ENCODE results near the gene MYL10. TPM values are rescaled to one million over a fixed set of nuclear protein-coding genes. Genes with fewer than 3 reads are reported as not detected.

The MYL10 gene
- total and polyA plus RNA-seq, 7 donors, result 0.23 to 4.4 TPM; not detected in 5

DNA sequence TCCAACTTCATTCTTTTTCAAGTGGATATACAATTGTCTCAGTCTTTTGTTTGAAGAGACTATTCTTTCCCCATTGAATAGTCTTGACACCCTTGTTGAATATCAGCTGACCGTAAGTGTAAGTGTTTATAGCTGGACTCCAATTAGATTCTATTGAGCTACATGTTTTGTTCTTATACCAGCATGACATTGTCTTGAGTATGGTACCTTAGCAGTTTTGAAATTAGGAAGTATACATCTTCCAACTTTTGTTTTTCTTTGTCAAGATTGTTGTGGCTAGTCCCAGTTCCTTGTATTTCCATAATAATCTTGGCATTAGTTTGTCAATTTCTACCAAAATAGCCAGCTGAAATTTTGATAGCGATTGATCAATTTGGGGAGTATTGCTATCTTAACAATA, 56.9 kb downstream of the MYL10 start:
- H3K27me3 ChIP-seq (ENCODE audit: insufficient read depth in 3 of 3, low read length in 2 of 3), result no peaks in the 10 kb centered on the region
- H3K4me1 ChIP-seq, result no peaks in the 10 kb centered on the region
- ATAC-seq (no peak), DNase-seq (no peak)
- peaks cover 12% of the 10 kb centered on the region for H3K9me3 ChIP-seq
- intact Hi-C loops (cut with DNase I), result no loop called here
- H3K36me3 ChIP-seq (ENCODE audit: insufficient read depth in 1 of 2, low read depth in 1 of 2), result no peaks in the 10 kb centered on the region
- H3K27ac ChIP-seq, result no peak overlapping the region
- no peak overlapping the region for H3K4me3 ChIP-seq
- TF ChIP-seq, protein P1, sequence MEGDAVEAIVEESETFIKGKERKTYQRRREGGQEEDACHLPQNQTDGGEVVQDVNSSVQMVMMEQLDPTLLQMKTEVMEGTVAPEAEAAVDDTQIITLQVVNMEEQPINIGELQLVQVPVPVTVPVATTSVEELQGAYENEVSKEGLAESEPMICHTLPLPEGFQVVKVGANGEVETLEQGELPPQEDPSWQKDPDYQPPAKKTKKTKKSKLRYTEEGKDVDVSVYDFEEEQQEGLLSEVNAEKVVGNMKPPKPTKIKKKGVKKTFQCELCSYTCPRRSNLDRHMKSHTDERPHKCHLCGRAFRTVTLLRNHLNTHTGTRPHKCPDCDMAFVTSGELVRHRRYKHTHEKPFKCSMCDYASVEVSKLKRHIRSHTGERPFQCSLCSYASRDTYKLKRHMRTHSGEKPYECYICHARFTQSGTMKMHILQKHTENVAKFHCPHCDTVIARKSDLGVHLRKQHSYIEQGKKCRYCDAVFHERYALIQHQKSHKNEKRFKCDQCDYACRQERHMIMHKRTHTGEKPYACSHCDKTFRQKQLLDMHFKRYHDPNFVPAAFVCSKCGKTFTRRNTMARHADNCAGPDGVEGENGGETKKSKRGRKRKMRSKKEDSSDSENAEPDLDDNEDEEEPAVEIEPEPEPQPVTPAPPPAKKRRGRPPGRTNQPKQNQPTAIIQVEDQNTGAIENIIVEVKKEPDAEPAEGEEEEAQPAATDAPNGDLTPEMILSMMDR (IDR thresholded peaks at IDR 0.05), result no peak
- 85 to 93% (median 90%) methylated on average over 2 of the region's 2 CpGs for WGBS, 3 donors

DNA sequence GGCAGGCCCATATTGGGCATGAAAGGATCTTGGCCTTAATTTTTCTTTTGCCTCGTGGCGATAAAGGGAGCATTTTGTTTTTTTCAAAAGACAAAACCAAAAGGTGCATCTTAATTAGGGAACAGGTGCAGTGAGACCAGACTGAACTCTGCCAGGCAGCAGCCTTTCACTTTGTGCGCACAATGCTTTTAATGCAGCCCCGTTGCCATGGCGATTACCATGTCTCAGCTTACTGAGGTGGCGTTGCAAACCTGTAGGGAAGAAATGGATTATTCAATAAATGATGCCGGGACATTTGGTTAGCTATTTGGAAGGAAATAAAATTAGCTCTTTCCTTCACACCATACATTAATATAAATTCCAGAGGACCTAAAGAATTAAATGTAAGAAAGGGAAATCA, 61.9 kb downstream of the MYL10 start:
- no peaks in the 10 kb centered on the region for H3K36me3 ChIP-seq (ENCODE audit: insufficient read depth in 1 of 2, low read depth in 1 of 2)
- H3K27ac ChIP-seq, result no peak overlapping the region
- intact Hi-C loops (cut with DNase I), result no loop called here
- 82 to 87% (median 83%) methylated on average over 7 of the region's 7 CpGs for WGBS, 3 donors
- H3K9me3 ChIP-seq, result no peaks in the 10 kb centered on the region
- ATAC-seq, result no peak
- TF ChIP-seq, protein P1 (IDR thresholded peaks at IDR 0.05), result no peak
- no peak for DNase-seq
- no peaks in the 10 kb centered on the region for H3K27me3 ChIP-seq (ENCODE audit: insufficient read depth in 3 of 3, low read length in 2 of 3)
- H3K4me1 ChIP-seq, result no peaks in the 10 kb centered on the region
- no peak overlapping the region for H3K4me3 ChIP-seq

DNA sequence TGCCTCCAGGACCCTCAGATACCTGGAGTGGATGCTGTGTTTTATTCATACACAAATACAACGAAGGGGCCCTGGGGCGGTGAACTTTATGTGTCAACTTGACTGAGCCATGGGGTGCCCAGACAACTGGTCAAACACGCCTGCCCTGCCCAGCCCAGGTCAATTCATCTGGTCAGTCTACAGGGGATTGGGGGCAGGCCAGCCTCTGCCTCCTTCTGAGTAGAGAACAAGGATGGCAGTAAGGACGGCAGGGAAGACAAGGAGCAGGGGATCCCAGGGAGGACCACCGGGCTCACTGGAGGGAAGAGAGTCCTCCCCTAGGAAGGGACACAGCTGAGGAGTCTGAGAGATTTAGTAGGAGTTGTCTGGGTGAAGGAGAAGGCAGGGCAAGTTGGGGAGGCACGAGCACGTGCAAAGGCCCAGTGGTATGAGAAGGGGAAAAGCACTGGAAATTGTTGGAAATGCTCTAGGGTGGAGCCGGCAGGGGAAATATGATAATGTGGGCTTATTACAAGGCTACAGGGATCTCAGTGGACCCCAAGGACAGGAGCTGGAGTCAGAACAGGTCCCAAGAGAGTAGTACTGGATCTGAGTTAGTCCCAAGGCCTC, 63.4 kb downstream of the MYL10 start:
- intact Hi-C loops (cut with DNase I), result no loop called here
- no peak overlapping the region for H3K27ac ChIP-seq
- 83 to 90% (median 86%) methylated on average over 8 of the region's 8 CpGs for WGBS, 3 donors
- no peaks in the 10 kb centered on the region for H3K9me3 ChIP-seq
- H3K4me1 ChIP-seq, result no peaks in the 10 kb centered on the region
- H3K4me3 ChIP-seq, result no peak overlapping the region
- ATAC-seq (no peak), DNase-seq (no peak)
- no peaks in the 10 kb centered on the region for H3K36me3 ChIP-seq (ENCODE audit: insufficient read depth in 1 of 2, low read depth in 1 of 2)
- H3K27me3 ChIP-seq (ENCODE audit: insufficient read depth in 3 of 3, low read length in 2 of 3), result no peaks in the 10 kb centered on the region
- TF ChIP-seq, protein P1 (IDR thresholded peaks at IDR 0.05), result no peak

DNA sequence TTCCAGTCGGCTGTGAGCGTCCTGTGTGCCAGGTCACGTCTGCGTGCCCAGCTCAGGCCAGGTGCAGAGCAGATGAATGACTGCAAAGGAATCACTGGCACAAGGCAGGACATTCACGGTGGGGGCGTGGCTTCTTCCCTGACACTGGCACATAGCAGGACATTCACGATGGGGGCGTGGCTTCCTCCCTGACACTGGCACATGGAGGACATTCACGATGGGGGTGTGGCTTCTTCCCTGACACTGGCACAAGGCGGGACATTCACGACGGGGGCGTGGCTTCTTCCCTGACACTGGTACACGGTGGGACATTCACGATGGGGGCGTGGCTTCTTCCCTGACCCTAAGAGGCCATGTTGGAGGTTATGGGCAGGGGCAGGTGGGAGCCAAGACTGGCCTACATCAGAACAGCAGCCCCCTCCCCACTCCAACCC, 64.3 kb downstream of the MYL10 start:
- ATAC-seq (peak; percentile 46 to 96 (median 87)), DNase-seq (peak in 1 of 2 donors; percentile 66)
- H3K4me3 ChIP-seq, result no peak overlapping the region
- no peaks in the 10 kb centered on the region for H3K36me3 ChIP-seq (ENCODE audit: insufficient read depth in 1 of 2, low read depth in 1 of 2)
- H3K27ac ChIP-seq, result no peak overlapping the region
- no peaks in the 10 kb centered on the region for H3K9me3 ChIP-seq
- intact Hi-C loops (cut with DNase I), result no loop called here
- H3K27me3 ChIP-seq (ENCODE audit: insufficient read depth in 3 of 3, low read length in 2 of 3), result no peaks in the 10 kb centered on the region
- no peaks in the 10 kb centered on the region for H3K4me1 ChIP-seq
- 10 to 26% (median 18%) methylated on average over 16 of the region's 16 CpGs for WGBS, 3 donors
- TF ChIP-seq, protein P1 (IDR thresholded peaks at IDR 0.05), result no peak
